GM06990 (cell line): Measurements from ENCODE around the gene OR10A3.

Source experiments
- DNase-seq: peaks from one replicate; pipeline ENCODE4 v3.0.0-alpha.2; 2011; ENCODE audit not compliant: insufficient read length; ENCODE audit errors: extremely low read depth
- H3K27me3 ChIP-seq: replicated peaks from 2 replicates; pipeline ENCODE4 v1.6.0; 2011; ENCODE audit warnings: low read length; ENCODE audit not compliant: control insufficient read depth, insufficient read depth
- H3K36me3 ChIP-seq: 2 replicates; pipeline ENCODE4 v1.5.1; 2011; ENCODE audit warnings: low read length; ENCODE audit not compliant: control insufficient read depth, insufficient read depth
- H3K4me3 ChIP-seq: replicated peaks from 2 replicates; pipeline ENCODE4 v1.5.1; 2011; ENCODE audit warnings: low read depth, mild to moderate bottlenecking, control low read depth, low read length
- CTCF ChIP-seq: IDR thresholded peaks from 2 replicates; pipeline ENCODE4 v1.5.1; 2011; ENCODE audit warnings: low read length, control low read depth, mild to moderate bottlenecking, inconsistent platforms; ENCODE audit not compliant: insufficient read depth, poor library complexity, severe bottlenecking

The OR10A3 gene

DNA sequence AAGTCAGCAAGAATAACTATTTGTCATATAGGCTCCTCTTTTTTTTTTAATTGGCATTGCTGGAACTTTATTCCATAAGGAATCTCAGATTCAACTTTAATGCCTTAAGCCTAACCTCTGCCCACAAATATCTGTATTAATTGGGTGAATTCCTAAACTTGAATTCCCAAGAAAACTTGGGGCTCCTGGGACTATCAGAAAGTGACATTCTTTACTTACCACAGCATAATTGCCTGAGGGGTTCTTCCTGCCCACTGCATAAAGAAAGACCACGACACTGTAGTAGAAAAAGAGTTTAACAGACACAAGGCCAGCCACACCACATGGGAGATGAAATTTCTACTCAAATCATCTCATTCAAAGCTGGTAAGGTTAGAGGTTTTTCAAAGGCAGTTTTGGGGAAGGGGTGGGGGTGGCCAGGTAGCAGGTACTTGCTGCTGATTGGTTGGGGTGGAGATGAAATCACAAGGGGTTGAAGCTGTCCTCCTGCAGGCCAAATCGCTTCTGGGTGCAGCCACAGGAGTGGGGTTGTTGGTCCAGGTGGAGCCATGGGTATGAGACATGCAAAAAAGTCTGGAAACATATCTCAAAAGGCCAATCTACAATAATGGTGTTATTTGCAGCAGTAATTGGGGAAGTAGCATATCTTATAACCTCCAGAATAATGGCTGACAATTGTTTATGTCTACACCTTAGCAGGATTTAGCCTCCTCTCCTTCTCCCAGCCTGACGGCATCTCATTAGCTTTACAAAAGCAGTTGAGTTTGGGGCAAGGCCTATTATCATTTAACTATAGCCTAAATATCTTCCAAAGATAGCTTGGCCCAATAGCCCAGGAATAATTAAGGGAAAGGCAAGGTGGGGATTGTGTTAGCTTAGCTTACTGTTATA is 28.5 kb upstream of the OR10A3 start:
- Histone ChIP-seq H3K36me3 (no peaks in the 10 kb centered on the region), H3K4me3 (no peak overlapping the region), H3K27me3 (no peaks in the 10 kb centered on the region; the same call in none of the 2 replicates)
- no peak for DNase-seq
- no peak for TF ChIP-seq CTCF

DNA sequence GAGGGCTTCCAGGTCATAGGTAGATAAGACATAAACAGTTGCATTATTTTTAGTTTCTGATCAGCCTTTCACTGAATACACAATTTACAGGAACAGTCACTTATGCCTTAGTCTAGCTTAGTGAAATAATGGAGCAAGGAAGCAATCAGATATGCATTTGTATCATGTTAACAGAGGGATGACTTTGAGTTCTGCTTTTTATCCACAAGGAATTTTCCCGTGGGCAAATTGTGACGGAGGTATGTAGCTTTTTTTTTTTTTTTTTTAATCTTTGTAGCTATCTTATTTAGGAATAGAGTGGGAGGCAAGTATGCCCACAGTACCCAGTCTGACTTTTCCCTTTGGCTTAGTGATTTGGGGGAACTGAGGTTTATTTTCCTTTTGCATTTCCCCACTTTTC is 27.2 kb upstream of the OR10A3 start:
- no peak for TF ChIP-seq CTCF
- no peak for DNase-seq
- H3K4me3 ChIP-seq = no peak overlapping the region
- H3K36me3 ChIP-seq = no peaks in the 10 kb centered on the region
- no peaks in the 10 kb centered on the region; the same call in none of the 2 replicates for H3K27me3 ChIP-seq

GRCh38 chr11:7967826-7968225 is 26.3 kb upstream of the OR10A3 start:
- Histone ChIP-seq H3K27me3 (no peaks in the 10 kb centered on the region; the same call in none of the 2 replicates), H3K36me3 (no peaks in the 10 kb centered on the region), H3K4me3 (no peak overlapping the region)
- no peak for DNase-seq
- TF ChIP-seq CTCF = no peak

- DNase-seq = no peak
- no peaks in the 10 kb centered on the region; the same call in none of the 2 replicates for H3K27me3 ChIP-seq
- H3K36me3 ChIP-seq = no peaks in the 10 kb centered on the region
- no peak for TF ChIP-seq CTCF
- H3K4me3 ChIP-seq = no peak overlapping the region
Measured at GRCh38 chr11:7967097-7967496, 25.6 kb upstream of the OR10A3 start.

DNA sequence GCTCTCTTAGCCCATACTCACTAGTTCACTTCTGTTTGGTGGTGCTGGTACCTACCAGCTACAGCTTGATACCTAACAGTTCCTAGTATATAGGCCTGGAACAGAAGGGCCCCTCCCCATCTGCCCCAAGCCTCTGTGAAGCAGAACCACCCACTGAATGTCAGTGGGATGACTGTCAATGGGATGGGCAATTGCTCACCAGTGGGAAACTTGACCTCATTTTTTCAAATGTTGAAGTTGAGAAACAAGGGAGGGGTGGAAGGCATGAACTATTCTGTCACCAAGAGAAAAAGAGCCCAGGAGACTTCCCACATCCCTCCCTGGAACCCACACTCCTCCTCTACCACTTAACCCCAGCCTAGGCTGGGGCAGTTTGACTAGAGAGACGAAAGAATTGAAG is 23.9 kb upstream of the OR10A3 start, which contains the start of gene NLRP10:
Gene NLRP10, minus strand, starts transcription at position 62 of the 400 bp plus-strand sequence. CDS start 1,952 bp downstream, outside the sequence.
- H3K36me3 ChIP-seq = no peaks in the 10 kb centered on the region
- TF ChIP-seq CTCF = no peak
- no peak for DNase-seq
- no peak within 1 kb of the TSS for H3K4me3 ChIP-seq
- no peaks in the 10 kb centered on the region; the same call in 1 of the 2 replicates for H3K27me3 ChIP-seq
